HepG2 (cell line): ENCODE results near the gene COQ8A. TPM values are rescaled to one million over a fixed set of nuclear protein-coding genes. Genes with fewer than 3 reads are reported as not detected.
"Not testable (repeated sequence)": the region's sequence is repeated elsewhere in the genome, so short reads cannot be mapped to it uniquely, and the experiment has no call there.

ENCODE experiments used
- ATAC-seq: fragments of 200-7000 bp; cut with Tn5 transposase; 3 replicates; pipeline ENCODE4 v1.9.1; 2020; ENCODE audit warnings: mild to moderate bottlenecking, moderate library complexity
- BruUV-seq: library from RNA; stranded (reverse); fragments of 400-500 nt; replicated peaks from 2 replicates; lab custom pipeline; 2021; lab: Mats Ljungman, UMichigan
- CTCF ChIA-PET: fragments of 300-600 bp; formaldehyde crosslinking; extraction: SDS; loops from one replicate; lab custom pipeline; 2021; ENCODE audit warnings: low total read pairs, inconsistent platforms, low intra/inter-chr PET ratio; lab: Yijun Ruan, JAX
- POLR2A ChIA-PET: fragments of 350-600 bp; sonication (Branson Sonifier 250); formaldehyde crosslinking; loops from one replicate; lab custom pipeline; 2020; ENCODE audit warnings: antibody characterized with exemption, inconsistent platforms; lab: Yijun Ruan, JAX
- DNase-seq: peaks from one replicate; pipeline ENCODE4 v3.0.0-alpha.2; 2015; ENCODE audit warnings: low spot score
- FAIRE-seq: peaks from 3 replicates; lab custom pipeline; 2011; peaks lifted over from hg19 to GRCh38; lab: Jason Lieb, UNC
- H2AFZ ChIP-seq: one replicate; pipeline ENCODE4 v1.6.1; 2011; ENCODE audit warnings: low read length, inconsistent platforms
- H3K27ac ChIP-seq: fragments of 300-600 bp; 3 replicates; pipeline ENCODE4 v1.8.0; 2011; ENCODE audit warnings: mixed run types, mild to moderate bottlenecking, mixed read lengths, low read length, inconsistent platforms; ENCODE audit not compliant: insufficient read depth; ENCODE audit errors: extremely low read length
- H3K27me3 ChIP-seq, 2 experiments: fragments of 200-600 bp in 1 of 2; 2 replicates in 1 of 2; 3 replicates in 1 of 2; pipeline versions ENCODE4 v1.6.0 to v1.8.0; 2011; ENCODE audit warnings: low read length in 2 of 2, mild to moderate bottlenecking in 2 of 2, moderate library complexity in 2 of 2, inconsistent platforms in 1 of 2; ENCODE audit not compliant: insufficient read depth in 2 of 2, control insufficient read depth in 1 of 2
- H3K36me3 ChIP-seq, 2 experiments: fragments of 200-600 bp in 1 of 2; replicated peaks in 1 of 2; 2 replicates in 1 of 2; 3 replicates in 1 of 2; pipeline versions ENCODE4 v1.5.1 to v1.8.0; 2011; ENCODE audit warnings: low read length in 2 of 2, inconsistent platforms in 1 of 2; ENCODE audit not compliant: insufficient read depth in 2 of 2, control insufficient read depth in 1 of 2
- H3K4me1 ChIP-seq: 2 replicates; pipeline ENCODE4 v1.5.1; 2012; ENCODE audit warnings: low read length, inconsistent platforms; ENCODE audit not compliant: insufficient read depth
- H3K4me2 ChIP-seq: 2 replicates; pipeline ENCODE4 v1.6.0; 2011; ENCODE audit warnings: low read depth, low read length, inconsistent platforms
- H3K4me3 ChIP-seq, 3 experiments: fragments of 200-600 bp in 1 of 3; sonication (generic), shearing (Covaris generic) in 1 of 3; replicated peaks in 1 of 3; 2 replicates each; pipeline ENCODE4 v1.5.1; 2011 to 2016; ENCODE audit warnings: low read length in 3 of 3, inconsistent platforms in 2 of 3, low read depth in 2 of 3, mild to moderate bottlenecking in 2 of 3, control low read depth in 1 of 3, mixed read lengths in 1 of 3; ENCODE audit not compliant: insufficient read depth in 1 of 3
- H3K79me2 ChIP-seq: one replicate; pipeline ENCODE4 v1.6.1; 2011; ENCODE audit warnings: low read length, inconsistent platforms; ENCODE audit not compliant: insufficient read depth
- H3K9ac ChIP-seq: 2 replicates; pipeline ENCODE4 v1.6.0; 2011; ENCODE audit warnings: mild to moderate bottlenecking, low read depth, low read length, inconsistent platforms; ENCODE audit not compliant: insufficient read depth
- H3K9me3 ChIP-seq: 2 replicates; pipeline ENCODE4 v1.5.1; 2012; ENCODE audit warnings: mild to moderate bottlenecking, low read length
- H4K20me1 ChIP-seq: 2 replicates; pipeline ENCODE4 v1.6.0; 2011; ENCODE audit warnings: inconsistent platforms, mild to moderate bottlenecking, low read length, moderate library complexity; ENCODE audit not compliant: insufficient read depth
- RAD51 ChIP-seq: fragments of 450-650 bp; IDR thresholded peaks from 2 replicates; pipeline ENCODE4 v1.6.1; 2016; ENCODE audit warnings: borderline replicate concordance
- REST ChIP-seq, 2 experiments: IDR thresholded peaks; 2 replicates each; pipeline ENCODE4 v1.6.1; 2011 to 2012; ENCODE audit warnings: low read length in 2 of 2, borderline replicate concordance in 1 of 2, low read depth in 1 of 2, mild to moderate bottlenecking in 1 of 2, moderate library complexity in 1 of 2
- ZNF17 ChIP-seq: sonication (generic); formaldehyde crosslinking; IDR thresholded peaks from 2 replicates; pipeline ENCODE4 v1.5.0; 2020; ENCODE audit warnings: mild to moderate bottlenecking, missing genetic modification reagents
- WGBS: methylation state at CpG from one replicate; pipeline ENCODE4 v1.1.6; 2017; ENCODE audit warnings: low lambda C conversion rate; 5-methylcytosine and 5-hydroxymethylcytosine counted together
- in situ Hi-C: cut with HindIII; loops from 2 replicates; pipeline ENCODE4 v1.10.0; 2017; ENCODE audit warnings: low pct_unique_long_range_greater_than_20kb; ENCODE audit not compliant: extremely low pct_ligation_motif_present
- intact Hi-C: fragments of 100-400 bp; cut with micrococcal nuclease; formaldehyde crosslinking; loops from one replicate; pipeline ENCODE4 v1.10.0; 2022; ENCODE audit not compliant: unreplicated experiment
- polyA plus RNA-seq, 8 experiments: library from polyadenylated mRNA; depleted of rRNA in 3 of 8; stranded (reverse) in 7 of 8; unstranded in 1 of 8; fragments of >200 nt; fragmentation: Illumina TruSeq in 4 of 8; extraction: Trizol in 4 of 8; gene quantifications; 2 replicates each; pipeline versions ENCODE4 v1.2.1 to v1.2.3, GENCODE V29; 2011 to 2016; ENCODE audit warnings: low read depth in 4 of 8, missing spikeins in 1 of 8, mixed read lengths in 1 of 8; ENCODE audit not compliant: insufficient read depth in 1 of 8
- total RNA-seq, 5 experiments: library from RNA; depleted of rRNA; stranded (reverse); fragments of >200 nt; fragmentation: Illumina TruSeq; extraction: Trizol; gene quantifications; 2 replicates each; pipeline ENCODE4 v1.2.3, GENCODE V29; 2016; ENCODE audit warnings: low read depth in 1 of 5

COQ8A gene
- total and polyA plus RNA-seq, 2 of the 13 experiments (the other 11 are each of a cell fraction or from before 2014, with no cell fraction given): 60.4 to 88.7 TPM

- H3K4me3 ChIP-seq: no peak overlapping the region
- in situ Hi-C loops (no loop called here), intact Hi-C loops (no loop called here)
- ATAC-seq: no peak
- TF ChIP-seq ZNF17 (CRISPR knock-in tag) (no peak), REST (IDR thresholded peaks at IDR 0.05; ENCODE audit: borderline replicate concordance in 1 of 2, low read depth in 1 of 2, low read length in 2 of 2) (no peak), RAD51 (no peak)
- no peak overlapping the region for H2AFZ ChIP-seq
- H3K27me3 ChIP-seq: no peaks in the 10 kb centered on the region
- H3K27ac ChIP-seq: no peak overlapping the region
- H3K36me3 ChIP-seq: no peaks in the 10 kb centered on the region
- H3K4me2 ChIP-seq: no peak overlapping the region
- peaks cover 42% of the 10 kb centered on the region for H3K4me1 ChIP-seq
- no peak for FAIRE-seq
- no peaks in the 10 kb centered on the region for H4K20me1 ChIP-seq
- no peak overlapping the region for H3K9ac ChIP-seq
- CTCF ChIA-PET: no interaction called here
- no peaks in the 10 kb centered on the region for H3K9me3 ChIP-seq
- WGBS: 85% methylated on average over 13 of the region's 13 CpGs
- no peaks in the 10 kb centered on the region for H3K79me2 ChIP-seq
- POLR2A ChIA-PET: interaction anchor here (2.4 kb wide), 1 partner anchor 21 kb away, joined by 16 read pairs; no protein-coding TSS in a partner anchor
- no TSS peak for BruUV-seq
- DNase-seq: no peak
Measured at GRCh38 chr1:226995365-226996332, 55.6 kb downstream of the COQ8A start.

GRCh38 chr1:226999579-226999978 lies 59.5 kb downstream of the COQ8A start:
- WGBS: 98% methylated on average over 2 of the region's 2 CpGs
- H3K9ac ChIP-seq, H4K20me1 ChIP-seq, POLR2A ChIA-PET, H2AFZ ChIP-seq, in situ Hi-C loops, H3K79me2 ChIP-seq, H3K27ac ChIP-seq, CTCF ChIA-PET, H3K4me3 ChIP-seq, H3K36me3 ChIP-seq, BruUV-seq, ATAC-seq, intact Hi-C loops, DNase-seq, H3K4me2 ChIP-seq, H3K27me3 ChIP-seq, H3K9me3 ChIP-seq, FAIRE-seq: not testable (repeated sequence)
- peaks cover 18% of the 10 kb centered on the region for H3K4me1 ChIP-seq
